K562 (cell line): ENCODE measurements around the gene SLC12A4.

Experiments used
- EZH2 ChIP-seq: IDR thresholded peaks from 2 replicates; pipeline ENCODE4 v1.6.1; 2012; ENCODE audit warnings: low read depth, mild to moderate bottlenecking, inconsistent platforms, low read length, borderline replicate concordance
- NR2C1 ChIP-seq, 2 experiments: fragments of 450-650 bp; IDR thresholded peaks; 2 replicates each; pipeline ENCODE4 v1.6.1; 2017; ENCODE audit warnings: mild to moderate bottlenecking in 2 of 2, antibody characterized with exemption in 1 of 2, inconsistent platforms in 1 of 2, missing compliant biosample characterization in 1 of 2, missing genetic modification characterization in 1 of 2
- RAD21 ChIP-seq, 2 experiments: fragments of 250-450 bp in 1 of 2; fragments of 450-650 bp in 1 of 2; sonication (Bioruptor Pico) in 1 of 2; formaldehyde crosslinking in 1 of 2; IDR thresholded peaks in 1 of 2; conservative IDR thresholded peaks in 1 of 2; 2 replicates each; pipeline versions ENCODE4 v1.4.0 to v1.8.0; 2020 to 2022; ENCODE audit warnings: mild to moderate bottlenecking in 2 of 2, moderate library complexity in 1 of 2
- RFX5 ChIP-seq: IDR thresholded peaks from 2 replicates; pipeline ENCODE4 v1.6.1; 2011; ENCODE audit warnings: low read depth, mild to moderate bottlenecking, improper control_type of control experiment, low read length
- ZFX ChIP-seq: sonication (generic); formaldehyde crosslinking; IDR thresholded peaks from 2 replicates; pipeline ENCODE4 v1.8.0; 2022; ENCODE audit warnings: mild to moderate bottlenecking, missing genetic modification reagents, moderate library complexity
- ZNF24 ChIP-seq: fragments of 450-650 bp; IDR thresholded peaks from 2 replicates; pipeline ENCODE4 v1.6.1; 2016
- TF ChIP-seq, protein P1 (sequence below), 3 experiments: IDR thresholded peaks in 2 of 3; conservative IDR thresholded peaks in 1 of 3; 2 replicates each; pipeline ENCODE4 v1.5.1; 2011 to 2012; ENCODE audit warnings: low read length in 3 of 3, mild to moderate bottlenecking in 3 of 3, control low read depth in 2 of 3, improper control_type of control experiment in 1 of 3, inconsistent platforms in 1 of 3, low read depth in 1 of 3, mixed read lengths in 1 of 3, moderate library complexity in 1 of 3; ENCODE audit not compliant: insufficient read depth in 2 of 3
- TF ChIP-seq, protein P2 (sequence below): sonication (generic); formaldehyde crosslinking; IDR thresholded peaks from 2 replicates; pipeline ENCODE4 v1.8.1; 2022; ENCODE audit warnings: missing genetic modification reagents

DNA sequence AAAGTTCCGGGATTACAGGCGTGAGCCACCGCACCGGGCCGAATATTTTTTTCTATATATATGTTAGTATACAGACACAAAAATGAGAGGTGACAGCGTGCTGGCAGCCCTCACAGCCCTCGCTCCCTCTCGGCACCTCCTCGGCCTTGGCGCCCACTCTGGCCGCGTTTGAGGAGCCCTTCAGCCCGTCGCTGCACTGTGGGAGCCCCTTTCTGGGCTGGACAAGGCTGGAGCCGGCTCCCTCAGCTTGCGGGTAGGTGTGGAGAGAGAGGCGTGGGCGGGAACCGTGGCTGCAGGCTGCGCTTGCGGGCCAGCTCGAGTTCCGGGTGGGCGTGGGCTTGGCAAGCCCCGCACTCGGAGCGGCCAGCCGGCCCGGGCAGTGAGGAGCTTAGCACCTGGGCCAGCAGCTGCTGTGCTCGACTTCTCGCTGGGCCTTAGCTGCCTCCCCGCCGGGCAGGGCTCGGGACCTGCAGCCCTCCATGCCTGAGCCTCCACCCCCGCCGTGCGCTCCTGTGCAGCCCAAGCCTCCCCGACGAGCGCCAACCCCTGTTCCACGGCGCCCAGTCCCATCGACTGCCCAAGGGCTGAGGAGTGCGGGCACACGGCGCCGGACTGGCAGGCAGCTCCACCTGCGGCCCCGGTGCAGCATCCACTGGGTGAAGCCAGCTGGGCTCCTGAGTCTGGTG is 13.7 kb upstream of the SLC12A4 start:
- TF ChIP-seq, protein P1, sequence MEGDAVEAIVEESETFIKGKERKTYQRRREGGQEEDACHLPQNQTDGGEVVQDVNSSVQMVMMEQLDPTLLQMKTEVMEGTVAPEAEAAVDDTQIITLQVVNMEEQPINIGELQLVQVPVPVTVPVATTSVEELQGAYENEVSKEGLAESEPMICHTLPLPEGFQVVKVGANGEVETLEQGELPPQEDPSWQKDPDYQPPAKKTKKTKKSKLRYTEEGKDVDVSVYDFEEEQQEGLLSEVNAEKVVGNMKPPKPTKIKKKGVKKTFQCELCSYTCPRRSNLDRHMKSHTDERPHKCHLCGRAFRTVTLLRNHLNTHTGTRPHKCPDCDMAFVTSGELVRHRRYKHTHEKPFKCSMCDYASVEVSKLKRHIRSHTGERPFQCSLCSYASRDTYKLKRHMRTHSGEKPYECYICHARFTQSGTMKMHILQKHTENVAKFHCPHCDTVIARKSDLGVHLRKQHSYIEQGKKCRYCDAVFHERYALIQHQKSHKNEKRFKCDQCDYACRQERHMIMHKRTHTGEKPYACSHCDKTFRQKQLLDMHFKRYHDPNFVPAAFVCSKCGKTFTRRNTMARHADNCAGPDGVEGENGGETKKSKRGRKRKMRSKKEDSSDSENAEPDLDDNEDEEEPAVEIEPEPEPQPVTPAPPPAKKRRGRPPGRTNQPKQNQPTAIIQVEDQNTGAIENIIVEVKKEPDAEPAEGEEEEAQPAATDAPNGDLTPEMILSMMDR (IDR thresholded peaks at IDR 0.05 in 2 of 3, conservative IDR thresholded peaks at IDR 0.05 in 1 of 3; ENCODE audit: insufficient read depth in 2 of 3, low read depth in 1 of 3, low read length in 3 of 3): no peak
- no peak for TF ChIP-seq RFX5
- TF ChIP-seq EZH2: no peak
- TF ChIP-seq, protein P2, sequence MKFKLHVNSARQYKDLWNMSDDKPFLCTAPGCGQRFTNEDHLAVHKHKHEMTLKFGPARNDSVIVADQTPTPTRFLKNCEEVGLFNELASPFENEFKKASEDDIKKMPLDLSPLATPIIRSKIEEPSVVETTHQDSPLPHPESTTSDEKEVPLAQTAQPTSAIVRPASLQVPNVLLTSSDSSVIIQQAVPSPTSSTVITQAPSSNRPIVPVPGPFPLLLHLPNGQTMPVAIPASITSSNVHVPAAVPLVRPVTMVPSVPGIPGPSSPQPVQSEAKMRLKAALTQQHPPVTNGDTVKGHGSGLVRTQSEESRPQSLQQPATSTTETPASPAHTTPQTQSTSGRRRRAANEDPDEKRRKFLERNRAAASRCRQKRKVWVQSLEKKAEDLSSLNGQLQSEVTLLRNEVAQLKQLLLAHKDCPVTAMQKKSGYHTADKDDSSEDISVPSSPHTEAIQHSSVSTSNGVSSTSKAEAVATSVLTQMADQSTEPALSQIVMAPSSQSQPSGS: no peak
- no peak for TF ChIP-seq ZNF24
- TF ChIP-seq NR2C1 (IDR thresholded peaks at IDR 0.05): no peak
- TF ChIP-seq NR2C1 (tag; IDR thresholded peaks at IDR 0.05): no peak
- no peak for TF ChIP-seq ZFX (CRISPR knock-in tag)
- no peak for TF ChIP-seq RAD21 (CRISPR knock-in tag; conservative IDR thresholded peaks at IDR 0.05 in 1 of 2, IDR thresholded peaks at IDR 0.05 in 1 of 2)
